Panc1 (cell line): ENCODE measurements around the gene PSMD1.

Source experiments
- POLR2AphosphoS5 ChIP-seq: IDR thresholded peaks from 2 replicates; pipeline ENCODE4 v1.6.1; 2012; ENCODE audit warnings: mild to moderate bottlenecking, low read depth, low read length, moderate library complexity
- REST ChIP-seq, 2 experiments: IDR thresholded peaks; 2 replicates each; pipeline ENCODE4 v1.6.1; 2011 to 2012; ENCODE audit warnings: low read depth in 2 of 2, control low read depth in 1 of 2, low read length in 1 of 2, mild to moderate bottlenecking in 1 of 2, moderate library complexity in 1 of 2; ENCODE audit not compliant: insufficient read depth in 1 of 2
- TF ChIP-seq, protein P1 (sequence below): fragments of 450-650 bp; IDR thresholded peaks from 2 replicates; pipeline ENCODE4 v1.5.1; 2017; ENCODE audit warnings: mild to moderate bottlenecking

DNA sequence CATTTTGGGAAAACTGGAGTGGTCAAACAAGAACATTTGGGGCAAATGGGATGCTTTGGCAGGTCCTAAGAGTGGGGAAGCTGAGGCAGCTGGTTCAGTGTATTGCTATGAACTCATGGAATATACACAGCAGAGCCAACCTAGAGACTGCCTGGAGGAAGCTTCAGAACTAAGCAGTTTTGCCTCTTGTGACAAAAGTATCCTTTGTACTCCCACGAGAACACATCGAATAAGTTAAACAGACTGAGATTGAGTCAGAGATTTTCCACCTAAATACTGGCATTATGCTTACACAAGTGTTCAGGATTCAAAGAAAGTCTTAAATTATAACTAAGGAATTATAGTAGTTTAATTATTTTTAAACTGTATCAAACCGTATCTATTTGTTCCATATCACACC lies 136.5 kb downstream of the PSMD1 start:
- no peak for TF ChIP-seq REST (IDR thresholded peaks at IDR 0.05; ENCODE audit: insufficient read depth in 1 of 2, low read depth in 2 of 2, low read length in 1 of 2)
- TF ChIP-seq, protein P1, sequence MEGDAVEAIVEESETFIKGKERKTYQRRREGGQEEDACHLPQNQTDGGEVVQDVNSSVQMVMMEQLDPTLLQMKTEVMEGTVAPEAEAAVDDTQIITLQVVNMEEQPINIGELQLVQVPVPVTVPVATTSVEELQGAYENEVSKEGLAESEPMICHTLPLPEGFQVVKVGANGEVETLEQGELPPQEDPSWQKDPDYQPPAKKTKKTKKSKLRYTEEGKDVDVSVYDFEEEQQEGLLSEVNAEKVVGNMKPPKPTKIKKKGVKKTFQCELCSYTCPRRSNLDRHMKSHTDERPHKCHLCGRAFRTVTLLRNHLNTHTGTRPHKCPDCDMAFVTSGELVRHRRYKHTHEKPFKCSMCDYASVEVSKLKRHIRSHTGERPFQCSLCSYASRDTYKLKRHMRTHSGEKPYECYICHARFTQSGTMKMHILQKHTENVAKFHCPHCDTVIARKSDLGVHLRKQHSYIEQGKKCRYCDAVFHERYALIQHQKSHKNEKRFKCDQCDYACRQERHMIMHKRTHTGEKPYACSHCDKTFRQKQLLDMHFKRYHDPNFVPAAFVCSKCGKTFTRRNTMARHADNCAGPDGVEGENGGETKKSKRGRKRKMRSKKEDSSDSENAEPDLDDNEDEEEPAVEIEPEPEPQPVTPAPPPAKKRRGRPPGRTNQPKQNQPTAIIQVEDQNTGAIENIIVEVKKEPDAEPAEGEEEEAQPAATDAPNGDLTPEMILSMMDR, result no peak
- TF ChIP-seq POLR2AphosphoS5, result no peak
